Raji (cell line): Measurements from ENCODE around the gene C3orf33.

Experiments used
- POLR2A ChIP-seq: IDR thresholded peaks from 2 replicates; pipeline ENCODE4 v1.6.1; 2011; ENCODE audit warnings: low read depth, low read length, control low read depth; ENCODE audit not compliant: insufficient read depth

The C3orf33 gene, protein sequence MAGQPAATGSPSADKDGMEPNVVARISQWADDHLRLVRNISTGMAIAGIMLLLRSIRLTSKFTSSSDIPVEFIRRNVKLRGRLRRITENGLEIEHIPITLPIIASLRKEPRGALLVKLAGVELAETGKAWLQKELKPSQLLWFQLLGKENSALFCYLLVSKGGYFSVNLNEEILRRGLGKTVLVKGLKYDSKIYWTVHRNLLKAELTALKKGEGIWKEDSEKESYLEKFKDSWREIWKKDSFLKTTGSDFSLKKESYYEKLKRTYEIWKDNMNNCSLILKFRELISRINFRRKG

DNA sequence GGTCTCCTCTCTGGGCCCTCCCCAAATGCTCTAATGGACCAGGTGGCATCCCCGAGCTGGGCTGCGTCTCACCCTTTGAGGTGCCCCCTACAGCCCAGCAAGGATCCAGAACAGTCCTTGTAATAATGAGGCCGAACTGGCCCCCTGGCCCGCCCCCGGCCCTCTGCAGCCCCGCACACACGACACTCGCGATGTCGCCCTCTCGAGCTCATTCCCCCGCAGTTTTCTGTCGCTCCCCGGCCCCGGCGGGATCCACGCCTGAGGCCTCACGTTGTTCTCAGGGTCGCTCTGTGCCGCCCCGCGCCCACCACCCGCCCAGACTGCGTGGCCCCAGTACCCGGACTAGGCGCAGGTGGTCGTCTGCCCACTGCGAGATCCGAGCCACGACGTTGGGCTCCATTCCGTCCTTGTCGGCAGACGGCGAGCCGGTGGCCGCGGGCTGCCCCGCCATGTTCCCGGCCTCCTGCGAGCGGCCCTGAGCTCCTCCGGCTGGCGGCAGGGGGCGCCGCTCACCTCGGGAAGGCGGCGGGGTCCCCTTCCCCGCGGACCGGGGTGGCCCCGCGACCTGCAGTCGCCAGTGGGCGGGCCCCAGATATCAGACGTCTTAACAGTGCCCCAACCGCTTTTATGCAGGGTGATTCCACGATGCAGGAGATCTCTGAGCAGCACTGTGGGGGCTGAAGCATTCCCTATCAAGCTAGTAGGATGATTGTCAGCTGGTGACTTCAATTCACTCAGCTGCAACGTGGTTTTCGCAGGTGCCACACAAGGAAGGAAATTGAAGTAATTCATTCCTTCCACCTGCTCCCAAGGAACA is at the start of gene C3orf33:
TSS of gene C3orf33 (minus strand) at position 477 of the 817 bp plus-strand sequence. CDS start at position 451, 26 bp downstream.
- TF ChIP-seq POLR2A, result peak; percentile 54

DNA sequence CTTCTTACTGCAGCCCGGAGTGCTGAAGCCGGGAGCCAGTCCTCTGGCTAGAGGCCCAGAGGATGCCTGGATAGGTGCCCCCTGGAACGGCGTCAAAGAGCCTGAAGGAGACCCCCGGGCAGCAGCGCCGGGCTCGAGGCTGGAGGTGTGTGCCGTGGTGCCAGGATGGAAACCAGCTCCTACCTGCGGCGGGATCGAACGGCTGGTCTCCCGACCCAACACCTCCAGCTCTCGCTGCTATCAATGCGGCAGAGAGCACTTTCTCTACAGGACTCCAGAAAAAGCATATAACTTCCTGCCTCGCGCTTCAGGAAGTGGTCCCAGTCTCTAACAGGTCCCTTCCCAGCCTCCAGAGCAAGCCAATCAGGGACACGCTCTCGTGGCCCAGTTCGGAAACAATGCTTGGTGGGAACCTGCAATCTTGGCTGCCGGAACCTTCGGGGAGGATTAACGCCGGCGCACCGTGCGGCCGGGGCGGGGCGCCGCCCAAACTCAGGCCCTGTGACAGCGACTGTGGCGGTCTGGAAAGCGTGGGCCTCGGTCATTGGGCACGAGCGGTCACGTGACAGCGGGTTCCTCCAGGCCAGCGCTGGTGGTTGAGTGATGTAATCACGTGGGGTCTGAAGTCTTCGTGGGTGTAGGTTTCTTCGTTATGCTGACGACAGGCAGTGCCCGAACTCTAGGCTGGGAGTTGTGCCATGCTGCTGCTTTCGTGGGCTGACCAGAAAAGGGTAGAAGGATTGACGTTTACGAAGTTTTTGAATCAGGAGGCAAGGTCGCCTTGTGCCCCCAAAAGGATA is 48.3 kb upstream of the C3orf33 start, which contains the start of gene SLC33A1:
TSS of gene SLC33A1 (minus strand) at position 287 of the 800 bp plus-strand sequence. CDS start 430 bp downstream, outside the sequence.
- TF ChIP-seq POLR2A, result peak; percentile 87

DNA sequence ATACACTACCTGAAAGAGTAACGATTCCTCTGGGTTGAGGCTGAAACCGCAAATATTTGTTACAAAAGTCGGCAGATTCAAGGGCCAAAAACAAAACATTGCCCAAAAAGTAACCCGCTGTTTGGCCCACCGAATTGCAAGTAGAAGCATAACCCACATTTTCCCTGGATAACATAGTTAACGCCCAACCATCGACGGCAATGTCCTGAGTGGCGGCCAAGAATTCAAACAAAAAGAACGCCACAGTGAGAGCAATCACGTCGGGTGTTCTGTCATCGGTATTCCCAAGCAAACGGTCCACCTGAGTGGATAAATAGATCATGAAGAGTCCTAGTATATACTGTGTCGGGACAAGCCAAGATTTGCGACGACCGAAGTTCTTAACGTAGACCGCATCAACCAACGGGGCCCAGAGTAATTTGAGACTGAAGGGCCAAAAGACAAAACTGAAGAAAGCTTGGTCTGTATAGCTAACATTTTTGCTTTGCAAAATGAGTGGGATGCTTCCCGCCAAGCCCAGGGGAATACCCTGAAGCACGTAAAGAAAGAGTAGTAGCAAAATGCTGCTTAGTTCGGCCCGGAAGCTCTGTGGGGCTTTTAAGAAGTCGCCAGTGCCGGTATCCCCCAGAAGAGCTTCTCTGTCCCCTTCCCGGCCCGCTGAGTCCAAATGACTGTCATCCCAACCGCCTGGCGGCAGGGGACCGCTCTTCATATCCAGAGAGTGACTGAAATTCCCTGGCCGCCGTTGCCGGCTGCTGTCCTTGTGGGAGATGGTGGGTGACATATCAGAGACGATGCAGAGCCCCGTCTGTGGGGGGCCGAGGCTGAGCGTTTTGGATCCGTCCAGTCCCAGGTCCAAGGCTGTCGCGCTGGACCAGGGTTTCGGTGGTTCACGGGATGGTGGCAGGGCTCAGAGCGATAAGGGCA is 47.4 kb upstream of the C3orf33 start:
- no peak for TF ChIP-seq POLR2A

DNA sequence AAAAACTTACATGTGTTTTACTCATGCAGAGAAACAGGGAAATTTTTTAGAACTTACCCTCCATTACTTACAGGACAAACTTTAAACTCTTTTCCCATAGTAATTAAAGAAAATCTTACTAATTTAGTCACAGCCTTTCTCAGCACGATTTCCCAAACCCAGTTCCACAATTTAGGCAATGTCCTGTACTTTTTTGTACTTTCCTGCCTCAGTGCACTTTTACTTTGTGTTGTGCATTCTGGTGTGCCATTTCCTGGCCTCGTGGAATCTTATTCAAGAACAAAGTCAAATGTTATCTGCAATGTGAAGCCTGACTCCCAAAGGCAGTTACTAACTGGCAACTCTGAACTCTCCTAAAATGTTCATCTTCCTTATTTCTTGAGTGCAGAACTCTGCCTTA is 46.3 kb upstream of the C3orf33 start:
- TF ChIP-seq POLR2A, result no peak

DNA sequence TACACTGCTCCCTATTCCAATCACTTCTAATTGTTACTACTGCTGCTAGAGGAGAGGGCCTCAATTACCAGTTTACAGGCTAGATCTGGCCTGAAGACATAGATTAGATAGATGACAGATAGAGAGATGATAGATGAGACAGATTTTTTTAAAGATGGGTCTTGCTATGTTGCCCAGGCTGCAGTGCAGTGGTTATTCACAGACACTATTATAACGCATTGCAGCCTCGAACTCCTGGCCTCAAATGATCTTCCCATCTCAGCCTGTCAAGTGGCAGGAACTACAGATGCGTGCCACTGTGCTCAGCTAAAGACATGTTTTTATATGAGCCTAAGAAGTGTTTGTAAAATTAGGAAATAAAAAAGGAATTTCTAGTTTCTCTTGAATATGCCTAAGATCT is 41.9 kb upstream of the C3orf33 start:
- no peak for TF ChIP-seq POLR2A

DNA sequence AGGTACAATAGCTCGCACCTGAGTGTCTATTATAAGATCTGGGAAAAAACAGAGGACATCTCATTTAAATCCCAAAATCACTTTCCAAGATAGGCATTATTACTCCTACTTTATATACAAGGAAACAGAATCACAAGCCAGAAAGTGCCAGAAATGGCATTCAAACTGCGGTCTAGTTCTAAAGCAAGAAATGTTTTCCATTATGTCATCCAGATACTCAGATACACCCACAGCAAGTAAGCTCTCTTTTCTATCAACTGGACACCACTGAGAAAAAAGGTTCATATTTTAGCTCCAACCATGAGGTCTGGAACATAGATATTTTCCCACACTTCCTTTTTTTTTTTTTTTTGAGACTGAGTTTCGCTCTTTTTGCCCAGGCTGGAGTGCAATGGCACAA is 40.0 kb upstream of the C3orf33 start:
- TF ChIP-seq POLR2A, result no peak

DNA sequence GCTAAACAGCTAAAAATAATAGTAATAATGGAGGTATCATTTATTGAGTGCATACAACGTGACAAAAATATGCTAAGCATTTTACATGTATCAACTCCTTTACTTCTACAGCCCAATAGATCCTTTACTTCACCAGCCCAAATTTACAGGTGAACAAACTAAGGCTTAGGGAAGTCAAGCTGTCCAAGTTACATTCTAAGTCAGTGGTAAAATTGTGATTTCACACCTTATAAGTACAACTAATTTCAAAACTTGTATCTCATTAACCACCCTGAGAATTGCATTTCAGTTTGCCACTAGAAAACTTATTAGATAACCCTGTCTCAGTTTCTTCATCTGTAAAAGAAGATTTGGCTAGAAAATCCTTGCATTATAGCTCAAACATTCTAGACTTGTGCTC is 37.5 kb upstream of the C3orf33 start:
- no peak for TF ChIP-seq POLR2A

DNA sequence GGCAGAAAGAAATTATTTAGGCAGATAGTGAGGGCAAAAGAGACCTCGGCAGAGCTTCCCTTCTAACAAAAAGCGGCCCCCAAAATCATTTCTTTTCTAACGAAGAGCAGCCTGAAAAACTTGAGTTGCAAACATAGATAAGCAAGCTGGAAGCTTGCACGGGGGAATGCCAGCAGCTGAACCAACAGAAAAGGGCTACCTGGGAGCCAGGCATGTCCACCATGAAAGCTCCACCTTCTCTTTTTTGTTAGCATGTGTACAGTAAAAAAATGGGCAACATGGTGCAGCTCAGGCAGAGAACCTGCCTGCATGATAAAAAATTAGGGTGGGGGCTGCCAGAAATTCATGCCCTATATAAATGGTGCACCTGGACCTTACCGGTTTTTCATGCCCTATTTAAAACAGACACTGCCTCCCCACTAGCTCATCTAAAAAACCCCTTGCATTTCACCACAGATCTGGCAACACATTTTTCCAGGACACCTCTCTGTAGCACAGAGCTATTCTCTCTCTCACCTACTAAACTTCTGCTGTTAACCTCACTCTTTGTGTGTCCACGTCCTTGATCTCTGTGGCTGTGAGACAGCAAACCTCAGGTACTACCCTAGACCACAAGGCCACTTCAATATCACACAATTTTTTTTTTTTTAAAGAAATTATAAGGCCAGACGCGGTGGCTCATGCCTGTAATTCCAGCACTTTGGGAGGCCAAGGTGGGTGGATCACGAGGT is 29.4 kb upstream of the C3orf33 start:
- TF ChIP-seq POLR2A, result no peak

DNA sequence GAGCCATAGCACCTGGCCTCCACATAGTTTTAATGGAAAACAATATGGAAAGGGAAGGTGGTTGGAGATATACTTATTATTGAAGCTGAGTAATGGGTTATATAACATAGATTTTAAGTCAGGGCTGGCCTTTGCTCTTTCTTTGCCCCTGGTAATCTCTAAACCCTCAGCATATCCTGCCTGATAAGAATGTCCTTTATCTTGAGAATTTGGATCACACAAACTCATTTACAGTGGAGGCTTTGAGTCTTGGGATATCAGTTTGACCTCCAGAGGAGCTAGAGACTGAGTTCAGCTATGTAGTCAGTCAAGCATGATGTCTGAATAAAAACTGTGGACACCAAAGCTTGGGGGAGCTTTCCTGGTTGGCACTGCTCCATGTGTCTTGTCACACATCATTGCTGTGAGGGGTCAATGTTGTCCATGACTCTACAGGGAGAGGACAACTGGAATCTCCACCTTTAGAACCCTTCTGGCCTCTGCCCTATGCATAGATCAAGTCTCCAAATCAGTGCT is 9.0 kb upstream of the C3orf33 start:
- no peak for TF ChIP-seq POLR2A

DNA sequence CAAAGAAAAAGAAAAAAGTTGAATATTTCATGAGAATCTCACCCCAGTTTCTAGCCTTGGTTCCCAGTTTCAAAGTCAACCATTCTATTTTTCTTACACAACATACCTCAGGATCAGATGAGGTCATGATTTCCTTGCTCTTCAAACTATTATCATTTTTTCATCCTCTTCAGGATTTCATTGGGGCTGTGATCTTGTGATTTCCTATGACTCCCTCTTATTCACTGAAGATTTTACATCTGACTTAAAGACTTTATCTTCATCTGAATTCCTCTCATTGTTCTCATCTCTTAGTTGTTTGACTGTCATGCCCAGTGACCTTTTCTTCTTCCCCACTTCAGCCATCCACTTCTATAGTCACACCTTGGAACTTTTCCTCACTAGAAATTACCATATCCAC is 3.1 kb upstream of the C3orf33 start:
- TF ChIP-seq POLR2A, result no peak

DNA sequence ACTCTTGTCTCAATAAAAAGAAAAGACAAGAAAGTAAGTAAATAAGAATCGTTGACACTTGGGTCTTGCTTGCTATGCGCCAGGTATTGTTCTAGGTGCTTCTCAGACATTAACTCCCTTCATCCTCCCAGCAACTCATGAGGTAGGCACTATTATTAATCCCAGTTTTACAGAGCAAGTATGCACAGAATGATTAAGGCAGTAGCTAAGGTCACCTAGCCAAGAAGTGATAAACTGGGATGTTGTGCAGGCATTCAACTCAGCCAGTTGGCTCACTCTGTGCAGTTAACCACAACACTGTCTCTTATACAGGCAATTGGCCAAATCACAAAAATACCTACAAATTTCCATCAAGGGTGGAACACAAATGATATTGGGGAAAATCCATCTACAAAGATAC is 1.7 kb upstream of the C3orf33 start:
- TF ChIP-seq POLR2A, result no peak

DNA sequence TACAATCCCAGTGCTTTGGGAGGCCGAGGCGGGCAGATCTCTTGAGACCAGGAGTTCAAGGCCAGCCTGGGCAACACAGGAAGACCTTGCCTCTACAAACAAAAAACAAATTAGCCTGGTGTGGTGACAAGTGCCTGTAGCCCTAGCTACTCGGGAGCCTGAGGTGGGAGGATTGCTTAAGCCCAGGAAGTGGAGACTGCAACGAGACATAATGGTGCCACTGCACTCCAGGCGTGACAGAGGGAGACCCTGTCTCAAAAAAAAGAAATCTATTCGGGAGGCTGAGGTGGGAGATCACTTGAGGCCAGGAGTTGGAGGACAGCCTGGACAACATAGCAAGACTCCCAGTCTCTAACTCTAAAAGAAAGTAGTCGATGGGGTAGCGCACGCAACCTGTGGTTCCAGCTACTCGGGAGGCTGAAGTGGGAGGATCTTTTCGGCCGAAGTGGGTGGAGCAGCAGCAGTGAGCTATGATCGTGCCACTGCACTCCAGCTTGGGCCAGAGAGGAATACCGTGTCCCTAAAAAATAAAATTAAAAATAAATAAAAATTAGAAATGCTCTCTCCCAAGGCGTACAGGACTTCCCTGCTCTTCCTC is 775 bp downstream of the C3orf33 start:
- no peak for TF ChIP-seq POLR2A

DNA sequence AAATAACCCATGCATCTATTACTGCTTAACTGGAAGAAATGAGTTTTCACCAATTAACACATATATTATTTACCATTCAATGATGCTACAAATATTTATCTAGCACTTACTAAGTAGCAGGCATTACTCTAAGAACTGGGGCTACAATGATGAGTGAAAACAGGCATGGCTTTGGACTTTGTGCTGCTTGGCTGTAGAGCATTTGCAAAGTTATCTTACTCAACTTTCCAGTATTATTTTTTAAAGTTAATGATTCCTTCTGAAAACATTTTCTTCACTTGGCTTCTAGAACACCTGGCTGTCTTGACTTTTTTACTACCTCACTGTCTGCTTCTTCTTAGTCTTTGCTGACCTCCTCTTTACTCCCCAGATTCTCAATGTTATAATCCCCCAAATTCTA is 1.8 kb downstream of the C3orf33 start:
- TF ChIP-seq POLR2A, result no peak
